KOPT-K1 (cell line): ENCODE measurements around the gene RPL36A.

Source experiments
- H3K27ac ChIP-seq: fragments of 200-600 bp; sonication (generic); 2 replicates; pipeline ENCODE4 v1.5.1; 2016; ENCODE audit warnings: antibody characterized with exemption, mild to moderate bottlenecking, low read depth, low read length; ENCODE audit not compliant: poor library complexity, severe bottlenecking
- H3K36me3 ChIP-seq: fragments of 200-600 bp; sonication (generic); 2 replicates; pipeline ENCODE4 v1.5.1; 2017; ENCODE audit warnings: antibody characterized with exemption, mild to moderate bottlenecking, low read length, moderate library complexity; ENCODE audit not compliant: insufficient read depth
- H3K9me3 ChIP-seq: fragments of 200-600 bp; sonication (generic); 2 replicates; pipeline ENCODE4 v1.5.1; 2017; ENCODE audit warnings: antibody characterized with exemption, low read length, mild to moderate bottlenecking; ENCODE audit not compliant: insufficient read depth, poor library complexity, severe bottlenecking

Gene RPL36A

GRCh38 chrX:101408532-101408841 lies 17.7 kb downstream of the RPL36A start:
- H3K9me3 ChIP-seq = no peaks in the 10 kb centered on the region
- peak overlapping the region; percentile 86 for H3K27ac ChIP-seq
- H3K36me3 ChIP-seq = peaks cover 25% of the 10 kb centered on the region

- no peaks in the 10 kb centered on the region for H3K9me3 ChIP-seq
- peaks cover 23% of the 10 kb centered on the region for H3K36me3 ChIP-seq
- peak overlapping the region; percentile 86 for H3K27ac ChIP-seq
Measured at GRCh38 chrX:101409043-101409442, 18.2 kb downstream of the RPL36A start.

- H3K27ac ChIP-seq = no peak overlapping the region
- H3K9me3 ChIP-seq = no peaks in the 10 kb centered on the region
- peaks cover 32% of the 10 kb centered on the region for H3K36me3 ChIP-seq
Measured at GRCh38 chrX:101410461-101410860, 19.6 kb downstream of the RPL36A start.

- peaks cover 32% of the 10 kb centered on the region for H3K36me3 ChIP-seq
- no peaks in the 10 kb centered on the region for H3K9me3 ChIP-seq
Measured at GRCh38 chrX:101411984-101412383, 21.2 kb downstream of the RPL36A start.

GRCh38 chrX:101415180-101416145 lies 24.7 kb downstream of the RPL36A start:
- Histone ChIP-seq H3K27ac (no peak overlapping the region), H3K36me3 (peaks cover 32% of the 10 kb centered on the region), H3K9me3 (no peaks in the 10 kb centered on the region)

More at GRCh38 chrX:101411984-101412383, 21.2 kb downstream of the RPL36A start:
- H3K27ac ChIP-seq = no peak overlapping the region

- H3K9me3 ChIP-seq = no peaks in the 10 kb centered on the region
- peaks cover 31% of the 10 kb centered on the region for H3K36me3 ChIP-seq
- no peak overlapping the region for H3K27ac ChIP-seq
Measured at GRCh38 chrX:101416691-101417090, 25.9 kb downstream of the RPL36A start.

GRCh38 chrX:101417190-101417589 lies 26.4 kb downstream of the RPL36A start:
- Histone ChIP-seq H3K27ac (no peak overlapping the region), H3K9me3 (no peaks in the 10 kb centered on the region), H3K36me3 (peaks cover 26% of the 10 kb centered on the region)

- Histone ChIP-seq H3K9me3 (no peaks in the 10 kb centered on the region), H3K36me3 (peaks cover 16% of the 10 kb centered on the region), H3K27ac (peak overlapping the region; percentile 37)
Measured at GRCh38 chrX:101417981-101418841, 27.4 kb downstream of the RPL36A start.

- Histone ChIP-seq H3K9me3 (no peaks in the 10 kb centered on the region), H3K36me3 (peaks cover 8% of the 10 kb centered on the region), H3K27ac (no peak overlapping the region)
Measured at GRCh38 chrX:101419489-101419888, 28.7 kb downstream of the RPL36A start.

- H3K9me3 ChIP-seq = no peaks in the 10 kb centered on the region
- H3K36me3 ChIP-seq = no peaks in the 10 kb centered on the region
- H3K27ac ChIP-seq = no peak overlapping the region
Measured at GRCh38 chrX:101427954-101428353, 37.1 kb downstream of the RPL36A start.

GRCh38 chrX:101429934-101430333 lies 39.1 kb downstream of the RPL36A start:
- no peaks in the 10 kb centered on the region for H3K36me3 ChIP-seq
- no peaks in the 10 kb centered on the region for H3K9me3 ChIP-seq
- no peak overlapping the region for H3K27ac ChIP-seq

- Histone ChIP-seq H3K36me3 (no peaks in the 10 kb centered on the region), H3K9me3 (no peaks in the 10 kb centered on the region), H3K27ac (no peak overlapping the region)
Measured at GRCh38 chrX:101430457-101431078, 39.8 kb downstream of the RPL36A start.

- H3K9me3 ChIP-seq = no peaks in the 10 kb centered on the region
- no peak overlapping the region for H3K27ac ChIP-seq
Measured at GRCh38 chrX:101442085-101442484, 51.3 kb downstream of the RPL36A start.

More at GRCh38 chrX:101442085-101442484, 51.3 kb downstream of the RPL36A start:
- H3K36me3 ChIP-seq = no peaks in the 10 kb centered on the region
